ENCODE data around the gene C2CD4D. TPM values are rescaled to one million over a fixed set of nuclear protein-coding genes. Genes with fewer than 3 reads are reported as not detected.

Gene C2CD4D
- total and polyA plus RNA-seq, 4 experiments from 2014 or later = 1.0 to 3.4 (median 1.5) TPM

DNA sequence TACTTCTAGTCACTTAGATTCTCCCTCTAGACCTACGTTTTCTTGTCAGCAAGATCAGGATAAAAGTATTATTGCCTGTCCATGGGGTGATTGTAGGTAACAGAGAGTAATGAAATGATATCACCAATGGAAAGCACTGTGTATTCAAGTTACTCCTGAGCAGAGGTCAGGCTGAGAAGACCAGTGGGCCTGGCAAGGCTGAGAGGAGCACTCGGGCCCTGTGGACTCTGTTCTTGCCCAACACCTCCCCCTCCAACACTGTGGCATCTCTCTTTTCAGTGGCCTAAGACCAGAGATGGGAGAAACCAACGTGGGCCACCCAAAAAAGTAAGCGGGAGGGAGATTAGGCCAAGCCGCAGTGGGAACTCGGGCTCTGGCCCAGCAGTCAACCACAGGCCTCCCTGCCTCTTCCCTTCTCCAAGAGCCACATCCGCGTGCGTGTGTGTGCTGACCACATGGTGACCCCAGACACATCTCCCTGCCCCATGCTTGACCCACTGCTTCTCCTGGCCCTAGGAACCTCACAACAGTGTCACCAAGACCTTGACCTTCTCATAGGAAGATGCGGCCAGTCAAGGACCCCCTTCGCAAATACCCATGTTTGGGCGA lies 20.3 kb downstream of the C2CD4D start:
- Histone ChIP-seq H3K4me1 (ENCODE audit: insufficient read depth, low read length) (peaks cover 89% of the 10 kb centered on the region), H3K4me3 (ENCODE audit: low read length in 2 of 2) (no peak overlapping the region), H3K36me3 (ENCODE audit: insufficient read depth, low read length) (no peaks in the 10 kb centered on the region), H3K9me3 (ENCODE audit: control insufficient read depth in 1 of 2, low read length in 2 of 2) (no peaks in the 10 kb centered on the region), H3K27ac (ENCODE audit: low read depth, low read length) (peak overlapping the region; percentile 43), H3K27me3 (ENCODE audit: insufficient read depth, low read length) (no peaks in the 10 kb centered on the region)
- no peaks in the 10 kb centered on the region for H3K27me3 Mint-ChIP-seq
- no peak for DNase-seq
- peaks cover 63 to 98% (median 78%) of the 10 kb centered on the region in 4 donors for H3K4me1 Mint-ChIP-seq
- H3K27ac Mint-ChIP-seq = peak overlapping the region; percentile 78 to 95 (median 90)
- intact Hi-C loops (cut with micrococcal nuclease) = no loop called here
- H3K36me3 Mint-ChIP-seq = peaks cover 8 to 15% of the 10 kb centered on the region in 2 donors
- peak overlapping the region; percentile 41 to 89 (median 73) for H3K4me3 Mint-ChIP-seq
- ChIA-PET POLR2A (ENCODE audit: partially characterized antibody) (interaction anchor here (3.5 to 14.6 kb wide), 3 partner anchors 8 to 20 kb away, joined by 16 to 233 read pairs (median 127); partner anchors contain the start of genes C2CD4D and RORC), CTCF (ENCODE audit: partially characterized antibody) (interaction anchor here (1.8 to 3.7 kb wide), 2 partner anchors 11 to 17 kb away, joined by 8 to 22 read pairs; no protein-coding TSS in a partner anchor)
- H3K9me3 Mint-ChIP-seq = no peaks in the 10 kb centered on the region

DNA sequence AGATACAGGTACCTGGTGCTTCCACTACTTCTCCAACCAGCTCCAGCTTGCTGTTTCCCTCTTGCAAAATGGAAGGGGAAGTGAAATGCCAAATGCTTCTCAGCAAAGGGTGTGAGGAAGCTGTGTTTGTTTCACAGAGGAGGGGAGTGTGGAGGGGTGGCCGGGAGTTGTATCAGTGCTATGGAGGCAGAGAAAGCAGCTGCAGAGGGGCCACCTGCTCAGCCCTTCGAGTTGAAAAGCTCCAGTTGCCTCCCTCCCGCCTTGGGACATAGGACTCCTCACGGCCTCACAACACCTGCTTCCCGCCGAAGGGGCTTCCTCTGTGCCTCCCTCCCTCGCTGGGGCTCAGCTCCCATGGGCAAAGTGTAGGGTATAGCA lies 22.3 kb downstream of the C2CD4D start:
- Histone ChIP-seq H3K27ac (ENCODE audit: low read depth, low read length) (peak overlapping the region; percentile 43), H3K4me3 (ENCODE audit: low read length in 2 of 2) (no peak overlapping the region), H3K4me1 (ENCODE audit: insufficient read depth, low read length) (peaks cover 98% of the 10 kb centered on the region), H3K27me3 (ENCODE audit: insufficient read depth, low read length) (no peaks in the 10 kb centered on the region), H3K9me3 (ENCODE audit: control insufficient read depth in 1 of 2, low read length in 2 of 2) (no peaks in the 10 kb centered on the region), H3K36me3 (ENCODE audit: insufficient read depth, low read length) (no peaks in the 10 kb centered on the region)
- Mint-ChIP-seq H3K36me3 (peaks cover 14 to 20% of the 10 kb centered on the region in 2 donors), H3K4me1 (peaks cover 72 to 100% (median 88%) of the 10 kb centered on the region in 4 donors), H3K4me3 (peak overlapping the region in 7 of 8 donors; percentile 30 to 75 (median 50)), H3K27me3 (no peaks in the 10 kb centered on the region), H3K9me3 (no peaks in the 10 kb centered on the region), H3K27ac (peak overlapping the region; percentile 49 to 95 (median 88))
- CTCF ChIA-PET (ENCODE audit: partially characterized antibody) = interaction anchor here (0.9 to 4.8 kb wide), 7 partner anchors 9 to 54 kb away, joined by 3 to 37 read pairs (median 4); partner anchors contain the start of gene MRPL9
- intact Hi-C loops (cut with micrococcal nuclease) = no loop called here
- POLR2A ChIA-PET (ENCODE audit: partially characterized antibody) = interaction anchor here (0.6 to 14.6 kb wide), 5 partner anchors 12 to 191 kb away, joined by 3 to 233 read pairs (median 19); partner anchors contain the start of genes C2CD4D, MRPL9, RORC and TDRKH
- no peak for DNase-seq

- CTCF ChIA-PET (ENCODE audit: partially characterized antibody) = interaction anchor here (0.9 to 4.8 kb wide), 8 partner anchors 9 to 185 kb away, joined by 3 to 37 read pairs (median 4); partner anchors contain the start of genes MRPL9 and TDRKH
- Mint-ChIP-seq H3K36me3 (peaks cover 14 to 20% of the 10 kb centered on the region in 2 donors), H3K9me3 (no peaks in the 10 kb centered on the region), H3K27me3 (no peaks in the 10 kb centered on the region), H3K27ac (peak overlapping the region; percentile 88 to 95 (median 92)), H3K4me1 (peaks cover 70 to 99% (median 86%) of the 10 kb centered on the region in 4 donors), H3K4me3 (peak overlapping the region; percentile 7 to 85 (median 76))
- Histone ChIP-seq H3K36me3 (ENCODE audit: insufficient read depth, low read length) (no peaks in the 10 kb centered on the region), H3K4me3 (ENCODE audit: low read length in 2 of 2) (peak overlapping the region in 1 of 2 donors; percentile 38), H3K27me3 (ENCODE audit: insufficient read depth, low read length) (no peaks in the 10 kb centered on the region), H3K9me3 (ENCODE audit: control insufficient read depth in 1 of 2, low read length in 2 of 2) (no peaks in the 10 kb centered on the region), H3K4me1 (ENCODE audit: insufficient read depth, low read length) (peaks cover 99% of the 10 kb centered on the region), H3K27ac (ENCODE audit: low read depth, low read length) (peak overlapping the region; percentile 49)
- DNase-seq = no peak
- intact Hi-C loops (cut with micrococcal nuclease) = no loop called here
- POLR2A ChIA-PET (ENCODE audit: partially characterized antibody) = interaction anchor here (0.6 to 14.6 kb wide), 7 partner anchors 13 to 191 kb away, joined by 3 to 233 read pairs (median 19); partner anchors contain the start of genes C2CD4D, MRPL9, RORC and TDRKH
Observed at GRCh38 chr1:151816548-151817352, 22.9 kb downstream of the C2CD4D start.

DNA sequence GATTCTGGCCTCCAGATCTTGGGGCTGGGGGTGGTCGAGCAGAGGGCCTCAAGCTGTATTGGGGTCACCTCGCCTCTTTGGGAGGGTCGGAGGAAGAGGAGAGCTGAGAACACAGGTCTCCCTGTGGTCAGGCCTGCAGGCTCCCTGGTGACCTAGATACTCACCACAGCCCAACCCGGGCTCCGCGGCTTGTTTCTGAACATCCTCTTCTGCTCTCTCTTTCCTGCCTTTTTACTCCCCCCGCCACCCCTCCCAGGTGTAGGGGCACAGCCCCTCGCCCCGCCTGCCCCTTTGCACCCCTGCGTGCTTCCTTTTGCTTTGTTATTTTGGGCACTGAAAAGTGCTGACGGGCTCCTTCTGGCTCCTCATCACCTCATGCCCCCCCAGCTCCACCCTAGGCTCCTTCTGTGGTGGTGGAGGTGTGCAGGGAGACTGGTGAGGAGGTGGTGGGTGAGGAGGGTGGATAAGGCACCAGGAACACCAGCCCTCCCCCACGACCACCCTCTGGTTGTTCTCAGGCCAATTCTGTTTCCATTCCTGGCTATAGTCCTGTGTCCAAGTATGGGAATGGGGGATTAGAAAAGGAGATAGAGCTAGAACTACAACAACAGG lies 23.8 kb downstream of the C2CD4D start:
- POLR2A ChIA-PET (ENCODE audit: partially characterized antibody) = interaction anchor here (1.0 to 14.6 kb wide), 7 partner anchors 14 to 89 kb away, joined by 3 to 233 read pairs (median 19); partner anchors contain the start of genes C2CD4D, MRPL9, RORC and TDRKH
- Mint-ChIP-seq H3K27ac (peak overlapping the region; percentile 84 to 95 (median 92)), H3K4me1 (peaks cover 64 to 96% (median 80%) of the 10 kb centered on the region in 4 donors), H3K27me3 (no peaks in the 10 kb centered on the region), H3K36me3 (peaks cover 14 to 20% of the 10 kb centered on the region in 2 donors), H3K9me3 (no peaks in the 10 kb centered on the region), H3K4me3 (peak overlapping the region; percentile 75 to 85 (median 79))
- Histone ChIP-seq H3K9me3 (ENCODE audit: control insufficient read depth in 1 of 2, low read length in 2 of 2) (no peaks in the 10 kb centered on the region), H3K4me1 (ENCODE audit: insufficient read depth, low read length) (peaks cover 92% of the 10 kb centered on the region), H3K27me3 (ENCODE audit: insufficient read depth, low read length) (no peaks in the 10 kb centered on the region), H3K27ac (ENCODE audit: low read depth, low read length) (peak overlapping the region; percentile 49), H3K36me3 (ENCODE audit: insufficient read depth, low read length) (no peaks in the 10 kb centered on the region), H3K4me3 (ENCODE audit: low read length in 2 of 2) (peak overlapping the region; percentile 25 to 38)
- intact Hi-C loops (cut with micrococcal nuclease) = no loop called here
- CTCF ChIA-PET (ENCODE audit: partially characterized antibody) = interaction anchor here (0.7 to 4.8 kb wide), 6 partner anchors 10 to 186 kb away, joined by 3 to 37 read pairs (median 6); partner anchors contain the start of gene TDRKH
- DNase-seq = peak; percentile 72 to 81 (median 78)

DNA sequence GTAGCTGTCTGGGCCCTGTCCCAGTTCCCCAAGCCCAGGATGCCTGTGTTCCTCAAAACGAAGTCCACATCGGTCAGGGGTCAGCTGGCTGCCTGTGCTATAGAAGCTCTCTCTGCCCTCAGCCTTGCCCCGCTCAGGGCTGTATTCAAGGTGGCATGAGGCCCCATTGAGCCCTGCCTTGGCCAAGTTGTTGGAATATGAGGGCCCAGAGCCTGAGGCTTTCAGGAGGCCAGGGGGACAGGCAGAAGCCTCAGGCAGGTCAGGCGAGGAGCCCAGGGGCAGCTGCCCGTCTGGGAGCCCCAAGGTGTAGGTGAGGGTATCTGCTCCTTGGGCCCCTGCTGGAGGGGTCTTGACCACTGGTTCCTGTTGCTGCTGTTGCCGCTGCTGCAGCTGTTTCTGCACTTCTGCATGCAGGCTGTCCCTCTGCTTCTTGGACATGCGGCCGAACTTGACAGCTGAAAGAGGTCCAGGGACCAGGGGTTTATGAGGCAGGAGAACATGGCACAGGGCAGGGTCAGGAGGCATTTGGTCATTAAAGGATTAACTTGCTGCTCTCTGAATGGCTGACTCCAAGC lies 24.6 kb downstream of the C2CD4D start:
- H3K4me1 Mint-ChIP-seq = peaks cover 58 to 88% (median 74%) of the 10 kb centered on the region in 4 donors
- Histone ChIP-seq H3K4me1 (ENCODE audit: insufficient read depth, low read length) (peaks cover 84% of the 10 kb centered on the region), H3K36me3 (ENCODE audit: insufficient read depth, low read length) (no peaks in the 10 kb centered on the region), H3K27ac (ENCODE audit: low read depth, low read length) (peak overlapping the region; percentile 49), H3K27me3 (ENCODE audit: insufficient read depth, low read length) (no peaks in the 10 kb centered on the region), H3K4me3 (ENCODE audit: low read length in 2 of 2) (no peak overlapping the region), H3K9me3 (ENCODE audit: control insufficient read depth in 1 of 2, low read length in 2 of 2) (no peaks in the 10 kb centered on the region)
- CTCF ChIA-PET (ENCODE audit: partially characterized antibody) = interaction anchor here (0.7 to 4.8 kb wide), 4 partner anchors 11 to 20 kb away, joined by 3 to 37 read pairs (median 15); no protein-coding TSS in a partner anchor
- no peak for DNase-seq
- H3K27me3 Mint-ChIP-seq = no peaks in the 10 kb centered on the region
- POLR2A ChIA-PET (ENCODE audit: partially characterized antibody) = interaction anchor here (0.6 to 14.6 kb wide), 8 partner anchors 13 to 397 kb away, joined by 3 to 233 read pairs (median 18); partner anchors contain the start of genes C2CD4D, MRPL9, RORC and TDRKH
- no peaks in the 10 kb centered on the region for H3K9me3 Mint-ChIP-seq
- peak overlapping the region in 7 of 8 donors; percentile 64 to 85 (median 77) for H3K4me3 Mint-ChIP-seq
- intact Hi-C loops (cut with micrococcal nuclease) = no loop called here
- peak overlapping the region; percentile 75 to 95 (median 92) for H3K27ac Mint-ChIP-seq
- H3K36me3 Mint-ChIP-seq = peaks cover 14 to 15% of the 10 kb centered on the region in 2 donors

DNA sequence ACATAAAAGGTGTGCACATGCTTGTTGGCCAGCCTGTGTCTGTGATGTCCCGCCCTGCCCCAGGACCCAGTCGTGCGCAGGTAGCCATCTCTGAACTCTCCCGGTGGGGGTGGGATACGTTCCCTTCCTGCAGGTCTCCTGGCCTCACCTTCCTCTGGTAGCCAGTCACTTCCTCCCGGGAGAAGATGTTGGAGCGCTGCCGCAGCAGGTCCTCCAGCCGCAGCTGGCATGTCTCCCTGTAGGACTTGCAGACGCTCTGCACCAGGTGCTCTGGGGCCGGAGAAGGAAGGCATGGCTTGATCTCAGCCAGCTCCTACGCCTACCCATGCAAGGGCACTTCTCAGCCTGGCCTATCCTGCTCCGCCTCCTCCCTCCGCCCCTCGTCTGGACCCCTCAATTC lies 25.2 kb downstream of the C2CD4D start:
- Histone ChIP-seq H3K36me3 (ENCODE audit: insufficient read depth, low read length) (no peaks in the 10 kb centered on the region), H3K27ac (ENCODE audit: low read depth, low read length) (peak overlapping the region; percentile 49), H3K4me3 (ENCODE audit: low read length in 2 of 2) (no peak overlapping the region), H3K9me3 (ENCODE audit: control insufficient read depth in 1 of 2, low read length in 2 of 2) (no peaks in the 10 kb centered on the region), H3K27me3 (ENCODE audit: insufficient read depth, low read length) (no peaks in the 10 kb centered on the region), H3K4me1 (ENCODE audit: insufficient read depth, low read length) (peaks cover 78% of the 10 kb centered on the region)
- Mint-ChIP-seq H3K4me1 (peaks cover 55 to 82% (median 68%) of the 10 kb centered on the region in 4 donors), H3K27ac (peak overlapping the region in 6 of 7 donors; percentile 35 to 95 (median 82)), H3K27me3 (no peaks in the 10 kb centered on the region), H3K4me3 (peak overlapping the region in 3 of 8 donors; percentile 33 to 46 (median 40)), H3K9me3 (no peaks in the 10 kb centered on the region), H3K36me3 (peaks cover 15 to 16% of the 10 kb centered on the region in 2 donors)
- ChIA-PET POLR2A (ENCODE audit: partially characterized antibody) (interaction anchor here (3.0 to 14.6 kb wide), 4 partner anchors 12 to 51 kb away, joined by 18 to 233 read pairs (median 27); partner anchors contain the start of genes MRPL9, RORC and TDRKH), CTCF (ENCODE audit: partially characterized antibody) (interaction anchor here (2.8 to 4.8 kb wide), 2 partner anchors 15 to 20 kb away, joined by 26 to 37 read pairs; no protein-coding TSS in a partner anchor)
- DNase-seq = no peak
- intact Hi-C loops (cut with micrococcal nuclease) = no loop called here
